Loucy (cell line): Measurements from ENCODE around the gene COL23A1.

ENCODE experiments used
- CTCF ChIP-seq: fragments of 200-600 bp; sonication (generic); conservative IDR thresholded peaks from 2 replicates; pipeline ENCODE4 v1.5.1; 2014; ENCODE audit warnings: mild to moderate bottlenecking, antibody characterized with exemption, low read length
- EZH2phosphoT487 ChIP-seq: fragments of 200-600 bp; IDR thresholded peaks from 2 replicates; pipeline ENCODE4 v1.6.1; 2018; ENCODE audit warnings: antibody characterized with exemption, mild to moderate bottlenecking, moderate library complexity, borderline replicate concordance

GRCh38 chr5:178271231-178271630 lies 319.0 kb downstream of the COL23A1 start:
- TF ChIP-seq CTCF (no peak), EZH2phosphoT487 (no peak)
